GM12891 (cell line): ENCODE data around the gene N4BP3.

ENCODE experiments used
- POLR2A ChIP-seq: IDR thresholded peaks from 2 replicates; pipeline ENCODE4 v1.6.1; 2011; ENCODE audit warnings: low read depth, low read length, control low read depth
- POLR2AphosphoS5 ChIP-seq: IDR thresholded peaks from 2 replicates; pipeline ENCODE4 v1.6.1; 2011; ENCODE audit warnings: low read depth, low read length, control low read depth
- TAF1 ChIP-seq: IDR thresholded peaks from 2 replicates; pipeline ENCODE4 v1.6.1; 2011; ENCODE audit warnings: low read depth, low read length, control low read depth

GRCh38 chr5:178170455-178170854 is 57.1 kb downstream of the N4BP3 start:
- TF ChIP-seq POLR2A (no peak), TAF1 (no peak), POLR2AphosphoS5 (no peak)
